PC-9 (cell line): ENCODE results near the gene ZSCAN5B. TPM values are rescaled to one million over a fixed set of nuclear protein-coding genes. Genes with fewer than 3 reads are reported as not detected.
"Not testable (repeated sequence)": the region's sequence is repeated elsewhere in the genome, so short reads cannot be mapped to it uniquely, and the experiment has no call there.

Experiments
- BruUV-seq: library from RNA; stranded (reverse); fragments of 400-500 nt; replicated peaks from 2 replicates; lab custom pipeline; 2021; lab: Mats Ljungman, UMichigan
- CTCF ChIA-PET: fragments of 300-600 bp; sonication (Branson Sonifier 250); formaldehyde crosslinking; loops from one replicate; lab custom pipeline; 2022; ENCODE audit warnings: antibody characterized with exemption; lab: Charles Lee
- POLR2A ChIA-PET: fragments of 300-600 bp; sonication (Branson Sonifier 250); formaldehyde crosslinking; loops from one replicate; lab custom pipeline; 2022; ENCODE audit warnings: antibody characterized with exemption; ENCODE audit not compliant: unreplicated experiment; lab: Charles Lee
- DNase-seq, 2 experiments: peaks; one replicate each; pipeline versions ENCODE4 v3.0.0 to v3.0.0-alpha.2; 2015 to 2022; ENCODE audit warnings: mixed read lengths in 1 of 2
- H2AFZ ChIP-seq: fragments of 200-600 bp; sonication (generic); 2 replicates; pipeline ENCODE4 v1.8.1; 2017; ENCODE audit warnings: antibody characterized with exemption
- H3F3A ChIP-seq: fragments of 200-600 bp; sonication (generic); 2 replicates; pipeline ENCODE4 v1.8.1; 2017; ENCODE audit warnings: antibody characterized with exemption, mild to moderate bottlenecking, low read depth; ENCODE audit not compliant: insufficient read depth
- H3K27ac ChIP-seq: fragments of 200-600 bp; sonication (generic); 2 replicates; pipeline ENCODE4 v1.6.1; 2016; ENCODE audit warnings: mixed run types
- H3K27me3 ChIP-seq: fragments of 200-600 bp; sonication (generic); 2 replicates; pipeline ENCODE4 v1.6.1; 2016; ENCODE audit warnings: low read depth, mixed run types; ENCODE audit not compliant: insufficient read depth
- H3K36me3 ChIP-seq: fragments of 200-600 bp; sonication (generic); 2 replicates; pipeline ENCODE4 v1.6.1; 2016; ENCODE audit warnings: low read depth, mixed run types
- H3K4me1 ChIP-seq: fragments of 200-600 bp; sonication (generic); replicated peaks from 2 replicates; pipeline ENCODE4 v1.6.1; 2016; ENCODE audit warnings: mixed run types; ENCODE audit not compliant: insufficient read depth
- H3K4me2 ChIP-seq: fragments of 200-600 bp; sonication (generic); 2 replicates; pipeline ENCODE4 v1.6.1; 2017; ENCODE audit warnings: mixed run types
- H3K4me3 ChIP-seq: fragments of 200-600 bp; sonication (generic); 2 replicates; pipeline ENCODE4 v1.6.1; 2016; ENCODE audit warnings: mixed run types
- H3K79me2 ChIP-seq: fragments of 200-600 bp; sonication (generic); 2 replicates; pipeline ENCODE4 v1.6.1; 2017; ENCODE audit warnings: low read depth, mixed run types
- H3K9me2 ChIP-seq: fragments of 200-600 bp; sonication (generic); 2 replicates; pipeline ENCODE4 v1.8.1; 2017; ENCODE audit warnings: mild to moderate bottlenecking; ENCODE audit not compliant: insufficient read depth
- H3K9me3 ChIP-seq: fragments of 200-600 bp; sonication (generic); 2 replicates; pipeline ENCODE4 v1.8.1; 2016; ENCODE audit warnings: low read depth; ENCODE audit not compliant: insufficient read depth
- H4K20me1 ChIP-seq: fragments of 200-600 bp; sonication (generic); 2 replicates; pipeline ENCODE4 v1.8.1; 2017; ENCODE audit not compliant: insufficient read depth
- EZH2 ChIP-seq: fragments of 200-600 bp; sonication (generic); IDR thresholded peaks from 2 replicates; pipeline ENCODE4 v1.8.0; 2017; ENCODE audit warnings: antibody characterized with exemption, low read depth
- intact Hi-C: fragments of 100-400 bp; cut with micrococcal nuclease; formaldehyde crosslinking; loops from one replicate; pipeline ENCODE4 v1.10.0; 2022; ENCODE audit not compliant: unreplicated experiment
- total RNA-seq: library from RNA; stranded (reverse); gene quantifications from 2 replicates; pipeline ENCODE4 v1.2.3, GENCODE V29; 2021
- TF ChIP-seq, protein P1 (sequence below): fragments of 200-600 bp; sonication (generic); conservative IDR thresholded peaks from 2 replicates; pipeline ENCODE4 v1.6.1; 2017; ENCODE audit warnings: mixed run types, antibody characterized with exemption, mild to moderate bottlenecking, moderate library complexity

The ZSCAN5B gene
- total RNA-seq, 1 experiment from 2014 or later, result not detected

DNA sequence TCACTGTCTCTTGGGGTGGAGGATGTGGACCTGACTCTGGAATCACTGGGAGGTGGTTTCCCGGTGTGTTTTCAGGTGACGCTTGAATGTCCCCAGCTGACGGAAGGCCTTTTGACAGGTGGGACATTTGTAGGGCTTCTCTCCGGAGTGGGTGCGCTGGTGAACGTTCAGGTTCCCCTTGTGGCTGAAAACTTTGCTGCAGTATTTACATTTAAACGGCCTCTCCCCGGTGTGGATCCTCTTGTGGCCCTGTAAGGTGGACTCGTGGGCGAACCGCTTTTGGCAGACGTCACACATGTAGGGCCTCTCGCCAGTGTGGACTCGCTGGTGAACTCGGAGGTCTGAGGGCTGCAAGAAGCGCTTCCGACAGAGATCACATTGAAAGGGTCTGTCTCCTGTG lies 7.8 kb downstream of the ZSCAN5B start:
- Histone ChIP-seq H3K27me3 (peaks cover 78% of the 10 kb centered on the region), H3K79me2 (no peaks in the 10 kb centered on the region), H3F3A (no peaks in the 10 kb centered on the region), H3K9me2 (no peaks in the 10 kb centered on the region), H3K4me2 (no peak overlapping the region), H3K36me3 (no peaks in the 10 kb centered on the region), H3K9me3 (no peaks in the 10 kb centered on the region; the same call in 1 of the 2 replicates), H4K20me1 (no peaks in the 10 kb centered on the region; the same call in 1 of the 2 replicates), H2AFZ (no peak overlapping the region), H3K4me1 (no peaks in the 10 kb centered on the region), H3K4me3 (no peak overlapping the region), H3K27ac (no peak overlapping the region)
- ChIA-PET CTCF (no interaction called here), POLR2A (no interaction called here)
- no peak for TF ChIP-seq EZH2
- TF ChIP-seq, protein P1, sequence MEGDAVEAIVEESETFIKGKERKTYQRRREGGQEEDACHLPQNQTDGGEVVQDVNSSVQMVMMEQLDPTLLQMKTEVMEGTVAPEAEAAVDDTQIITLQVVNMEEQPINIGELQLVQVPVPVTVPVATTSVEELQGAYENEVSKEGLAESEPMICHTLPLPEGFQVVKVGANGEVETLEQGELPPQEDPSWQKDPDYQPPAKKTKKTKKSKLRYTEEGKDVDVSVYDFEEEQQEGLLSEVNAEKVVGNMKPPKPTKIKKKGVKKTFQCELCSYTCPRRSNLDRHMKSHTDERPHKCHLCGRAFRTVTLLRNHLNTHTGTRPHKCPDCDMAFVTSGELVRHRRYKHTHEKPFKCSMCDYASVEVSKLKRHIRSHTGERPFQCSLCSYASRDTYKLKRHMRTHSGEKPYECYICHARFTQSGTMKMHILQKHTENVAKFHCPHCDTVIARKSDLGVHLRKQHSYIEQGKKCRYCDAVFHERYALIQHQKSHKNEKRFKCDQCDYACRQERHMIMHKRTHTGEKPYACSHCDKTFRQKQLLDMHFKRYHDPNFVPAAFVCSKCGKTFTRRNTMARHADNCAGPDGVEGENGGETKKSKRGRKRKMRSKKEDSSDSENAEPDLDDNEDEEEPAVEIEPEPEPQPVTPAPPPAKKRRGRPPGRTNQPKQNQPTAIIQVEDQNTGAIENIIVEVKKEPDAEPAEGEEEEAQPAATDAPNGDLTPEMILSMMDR, result peak; percentile 35; the same call in 1 of the 2 replicates
- DNase-seq, result no peak
- BruUV-seq, result no TSS peak
- intact Hi-C loops, result no loop called here

DNA sequence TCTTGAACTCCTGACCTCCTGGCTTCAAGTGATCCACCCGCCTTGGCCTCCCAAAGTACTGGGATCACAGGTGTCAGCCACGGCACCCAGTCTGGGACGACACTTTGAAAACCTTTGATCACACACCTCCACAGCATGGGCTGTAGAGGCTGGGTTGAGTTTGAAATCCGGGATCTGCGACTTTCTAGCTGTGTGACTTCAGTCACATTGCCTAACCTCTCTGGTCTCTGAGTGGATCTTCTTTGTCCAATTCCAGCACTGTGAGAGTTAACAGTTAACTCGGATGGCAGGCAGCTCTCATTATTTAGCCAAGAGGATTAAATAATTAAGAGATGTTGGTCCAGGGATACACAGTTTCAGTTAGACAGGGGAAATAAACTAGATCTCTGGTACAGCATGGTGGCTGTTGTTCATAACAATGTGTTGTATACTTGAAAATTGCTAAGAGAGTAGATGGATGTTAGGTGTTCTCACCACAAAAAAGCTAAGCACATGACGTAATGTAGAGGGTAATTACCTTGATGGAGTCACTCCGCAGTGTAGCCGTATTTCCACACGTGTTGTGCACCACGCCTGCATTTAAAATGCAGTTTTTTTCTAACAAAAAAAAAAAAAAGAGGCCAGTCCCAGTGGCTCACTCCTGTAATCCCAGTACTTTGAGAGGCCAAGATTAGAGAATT lies 19.9 kb downstream of the ZSCAN5B start:
- no TSS peak for BruUV-seq
- Histone ChIP-seq H3F3A (no peaks in the 10 kb centered on the region), H3K27ac (no peak overlapping the region), H3K9me2 (no peaks in the 10 kb centered on the region), H4K20me1 (no peaks in the 10 kb centered on the region), H2AFZ (no peak overlapping the region), H3K79me2 (no peaks in the 10 kb centered on the region), H3K27me3 (peaks cover 71% of the 10 kb centered on the region), H3K36me3 (no peaks in the 10 kb centered on the region), H3K4me1 (no peaks in the 10 kb centered on the region), H3K4me2 (no peak overlapping the region), H3K9me3 (no peaks in the 10 kb centered on the region), H3K4me3 (no peak overlapping the region)
- intact Hi-C loops, result no loop called here
- no peak for DNase-seq
- ChIA-PET POLR2A (interaction anchor here (0.6 to 0.7 kb wide), 2 partner anchors 37 to 70 kb away, joined by 3 to 26 read pairs; no protein-coding TSS in a partner anchor), CTCF (interaction anchor here (0.7 to 0.8 kb wide), 2 partner anchors 33 to 560 kb away, joined by 4 to 5 read pairs; no protein-coding TSS in a partner anchor)
- no peak for TF ChIP-seq EZH2
- TF ChIP-seq, protein P1, result no peak

DNA sequence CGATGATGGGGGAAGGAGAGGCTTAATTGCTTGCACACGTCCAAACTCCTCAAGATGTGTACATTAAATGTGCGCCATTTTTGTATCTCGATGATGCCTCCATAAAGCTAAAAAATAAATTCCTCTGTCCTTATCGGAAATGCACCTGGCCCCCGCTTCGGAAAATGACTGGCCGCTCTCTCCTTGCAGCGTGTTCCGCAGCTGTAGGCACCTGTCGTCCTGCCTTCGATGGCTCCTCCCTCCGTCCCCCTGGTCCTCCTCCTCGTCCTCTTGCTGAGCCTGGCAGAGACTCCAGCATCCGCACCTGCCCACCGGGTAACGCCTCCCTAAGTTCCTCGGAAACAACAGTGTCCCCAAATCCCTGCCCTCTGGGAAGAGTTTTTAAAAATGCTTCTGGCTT lies 20.7 kb downstream of the ZSCAN5B start:
- POLR2A ChIA-PET, result no interaction called here
- BruUV-seq, result no TSS peak
- Histone ChIP-seq H3K9me3 (no peaks in the 10 kb centered on the region), H3K4me1 (no peaks in the 10 kb centered on the region), H3K36me3 (no peaks in the 10 kb centered on the region), H3K27ac (no peak overlapping the region), H2AFZ (no peak overlapping the region), H3K9me2 (no peaks in the 10 kb centered on the region), H4K20me1 (no peaks in the 10 kb centered on the region), H3K27me3 (peaks cover 62% of the 10 kb centered on the region), H3F3A (no peaks in the 10 kb centered on the region), H3K79me2 (no peaks in the 10 kb centered on the region), H3K4me3 (no peak overlapping the region), H3K4me2 (no peak overlapping the region)
- DNase-seq, result no peak
- no peak for TF ChIP-seq EZH2
- TF ChIP-seq, protein P1, result no peak
- CTCF ChIA-PET, result interaction anchor here (0.6 kb wide), 1 partner anchor 93 kb away, joined by 3 read pairs; no protein-coding TSS in a partner anchor
- intact Hi-C loops, result no loop called here

DNA sequence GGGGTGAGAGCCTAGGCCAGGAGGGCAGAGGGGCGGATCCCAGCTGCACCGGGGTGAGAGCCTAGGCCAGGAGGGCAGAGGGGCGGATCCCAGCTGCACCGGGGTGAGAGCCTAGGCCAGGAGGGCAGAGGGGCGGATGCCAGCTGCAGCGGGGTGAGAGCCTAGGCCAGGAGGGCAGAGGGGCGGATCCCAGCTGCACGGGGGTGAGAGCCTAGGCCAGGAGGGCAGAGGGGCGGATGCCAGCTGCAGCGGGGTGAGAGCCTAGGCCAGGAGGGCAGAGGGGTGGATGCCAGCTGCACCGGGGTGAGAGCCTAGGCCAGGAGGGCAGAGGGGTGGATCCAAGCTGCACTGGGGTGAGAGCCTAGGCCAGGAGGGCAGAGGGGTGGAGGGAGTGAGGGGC lies 21.3 kb downstream of the ZSCAN5B start:
- H3K79me2 ChIP-seq, H3K36me3 ChIP-seq, H4K20me1 ChIP-seq, H2AFZ ChIP-seq, H3K9me2 ChIP-seq, H3F3A ChIP-seq, intact Hi-C loops, H3K4me1 ChIP-seq, DNase-seq, H3K4me2 ChIP-seq, H3K9me3 ChIP-seq, H3K4me3 ChIP-seq, H3K27ac ChIP-seq, POLR2A ChIA-PET, BruUV-seq: not testable (repeated sequence)
- CTCF ChIA-PET, result interaction anchor here (0.6 kb wide), 1 partner anchor 93 kb away, joined by 3 read pairs; no protein-coding TSS in a partner anchor
- peaks cover 57% of the 10 kb centered on the region for H3K27me3 ChIP-seq

DNA sequence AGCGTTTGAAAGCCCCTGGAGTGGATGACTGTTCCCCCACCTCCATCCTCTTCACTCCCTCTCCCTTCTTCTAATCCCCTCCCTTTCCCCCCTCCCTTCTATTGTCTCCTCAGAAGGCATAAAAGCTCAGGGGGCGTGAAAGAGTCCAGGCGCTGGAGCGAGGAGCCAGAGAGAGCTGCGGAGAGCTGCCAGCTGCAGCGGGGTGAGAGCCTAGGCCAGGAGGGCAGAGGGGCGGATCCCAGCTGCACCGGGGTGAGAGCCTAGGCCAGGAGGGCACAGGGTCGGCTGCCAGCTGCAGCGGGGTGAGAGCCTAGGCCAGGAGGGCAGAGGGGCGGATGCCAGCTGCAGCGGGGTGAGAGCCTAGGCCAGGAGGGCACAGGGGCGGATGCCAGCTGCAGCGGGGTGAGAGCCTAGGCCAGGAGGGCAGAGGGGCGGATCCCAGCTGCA lies 21.7 kb downstream of the ZSCAN5B start, which contains the start of gene GALP:
Gene GALP (plus strand): TSS at position 148 of the 447 bp plus-strand sequence. CDS start 1,101 bp downstream, outside the sequence.
- H3K9me3 ChIP-seq, H3K4me2 ChIP-seq, intact Hi-C loops, H3K4me3 ChIP-seq, POLR2A ChIA-PET, H3K79me2 ChIP-seq, H3K4me1 ChIP-seq, H3K27ac ChIP-seq, H2AFZ ChIP-seq, H3F3A ChIP-seq, DNase-seq, H3K36me3 ChIP-seq, H3K9me2 ChIP-seq, H4K20me1 ChIP-seq, BruUV-seq: not testable (repeated sequence)
- H3K27me3 ChIP-seq, result peaks cover 53% of the 10 kb centered on the region
- CTCF ChIA-PET, result interaction anchor here (0.5 kb wide), 1 partner anchor 112 kb away, joined by 5 read pairs; no protein-coding TSS in a partner anchor
